HG03139 (cell line): ENCODE results near the gene HDAC4.

Experiments
- ATAC-seq: cut with Tn5 transposase; IDR thresholded peaks from one replicate; pipeline ENCODE4 v1.9.1; 2021; ENCODE audit not compliant: unreplicated experiment

HDAC4 gene

GRCh38 chr2:239370876-239371725 lies 29.7 kb downstream of the HDAC4 start:
- no peak for ATAC-seq

- no peak for ATAC-seq
Measured at GRCh38 chr2:239370403-239370802, 30.4 kb downstream of the HDAC4 start.

GRCh38 chr2:239369631-239370161 lies 31.1 kb downstream of the HDAC4 start:
- ATAC-seq: peak; percentile 69

GRCh38 chr2:239368906-239369552 lies 31.8 kb downstream of the HDAC4 start:
- ATAC-seq: peak; percentile 35

GRCh38 chr2:239368321-239368720 lies 32.5 kb downstream of the HDAC4 start:
- ATAC-seq: no peak

- no peak for ATAC-seq
Measured at GRCh38 chr2:239366740-239367139, 34.1 kb downstream of the HDAC4 start.

GRCh38 chr2:239365782-239366435 lies 34.9 kb downstream of the HDAC4 start:
- ATAC-seq: no peak

GRCh38 chr2:239365071-239365781 lies 35.6 kb downstream of the HDAC4 start:
- no peak for ATAC-seq

- no peak for ATAC-seq
Measured at GRCh38 chr2:239363946-239364637, 36.7 kb downstream of the HDAC4 start.

- no peak for ATAC-seq
Measured at GRCh38 chr2:239362507-239362906, 38.3 kb downstream of the HDAC4 start.

GRCh38 chr2:239361311-239361642 lies 39.5 kb downstream of the HDAC4 start:
- ATAC-seq: no peak

GRCh38 chr2:239360421-239361310 lies 40.2 kb downstream of the HDAC4 start:
- ATAC-seq: no peak

- no peak for ATAC-seq
Measured at GRCh38 chr2:239360008-239360407, 40.8 kb downstream of the HDAC4 start.

- ATAC-seq: no peak
Measured at GRCh38 chr2:239359196-239359912, 41.5 kb downstream of the HDAC4 start.

- no peak for ATAC-seq
Measured at GRCh38 chr2:239358062-239358754, 42.6 kb downstream of the HDAC4 start.

GRCh38 chr2:239355724-239356123 lies 45.1 kb downstream of the HDAC4 start:
- ATAC-seq: no peak

- no peak for ATAC-seq
Measured at GRCh38 chr2:239355139-239355538, 45.7 kb downstream of the HDAC4 start.

- no peak for ATAC-seq
Measured at GRCh38 chr2:239354791-239355136, 46.1 kb downstream of the HDAC4 start.
